ENCODE measurements around the gene DPYSL3.

Gene DPYSL3

DNA sequence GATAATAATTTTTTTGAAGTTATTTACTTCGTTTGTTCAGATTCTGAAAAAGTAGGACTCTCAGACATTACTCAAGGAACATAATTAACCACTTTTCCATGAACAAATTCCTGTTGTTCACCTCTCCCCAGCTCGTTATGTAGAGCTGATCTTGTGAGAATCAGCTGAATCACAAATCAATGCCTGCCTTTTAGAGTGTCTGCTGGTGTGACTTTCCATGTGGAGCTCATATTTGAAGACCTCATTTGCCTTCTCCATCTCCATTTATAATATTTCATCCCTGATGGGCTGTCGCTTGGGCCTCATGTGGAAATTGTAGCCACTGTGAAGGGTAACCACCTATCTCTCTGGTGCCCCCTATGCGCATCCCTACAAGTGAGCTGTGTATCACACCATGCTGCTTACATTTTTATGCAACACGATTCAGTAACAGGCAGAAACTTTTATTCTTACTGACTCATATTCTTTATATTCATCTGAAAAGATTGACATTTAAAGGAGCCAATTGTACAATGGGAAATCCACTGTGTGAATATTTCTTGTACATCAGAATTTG, 163.8 kb downstream of the DPYSL3 start:
- Histone ChIP-seq H2AFZ (ENCODE audit: low read depth, low read length, severe bottlenecking) (no peak overlapping the region), H3K4me2 (ENCODE audit: low read depth, low read length, poor library complexity, severe bottlenecking) (no peak overlapping the region), H3K79me2 (ENCODE audit: insufficient read depth, low read length) (no peaks in the 10 kb centered on the region), H3K27me3 (ENCODE audit: low read length) (no peaks in the 10 kb centered on the region), H3K27ac (ENCODE audit: low read depth, low read length) (no peak overlapping the region), H4K20me1 (ENCODE audit: low read depth, low read length) (no peaks in the 10 kb centered on the region), H3K36me3 (ENCODE audit: low read length) (no peaks in the 10 kb centered on the region), H3F3A (ENCODE audit: insufficient read depth) (no peaks in the 10 kb centered on the region), H3K9me2 (replicated peaks; ENCODE audit: insufficient read depth, low read length) (no peaks in the 10 kb centered on the region), H3K9me3 (ENCODE audit: insufficient read depth, low read length) (no peaks in the 10 kb centered on the region), H3K9ac (ENCODE audit: low read length) (no peak overlapping the region), H3K4me3 (ENCODE audit: insufficient read depth, low read length, poor library complexity, severe bottlenecking) (no peak overlapping the region)
- TF ChIP-seq EZH2phosphoT487 (conservative IDR thresholded peaks at IDR 0.05; ENCODE audit: low read length) = no peak
- TF ChIP-seq, protein P1, sequence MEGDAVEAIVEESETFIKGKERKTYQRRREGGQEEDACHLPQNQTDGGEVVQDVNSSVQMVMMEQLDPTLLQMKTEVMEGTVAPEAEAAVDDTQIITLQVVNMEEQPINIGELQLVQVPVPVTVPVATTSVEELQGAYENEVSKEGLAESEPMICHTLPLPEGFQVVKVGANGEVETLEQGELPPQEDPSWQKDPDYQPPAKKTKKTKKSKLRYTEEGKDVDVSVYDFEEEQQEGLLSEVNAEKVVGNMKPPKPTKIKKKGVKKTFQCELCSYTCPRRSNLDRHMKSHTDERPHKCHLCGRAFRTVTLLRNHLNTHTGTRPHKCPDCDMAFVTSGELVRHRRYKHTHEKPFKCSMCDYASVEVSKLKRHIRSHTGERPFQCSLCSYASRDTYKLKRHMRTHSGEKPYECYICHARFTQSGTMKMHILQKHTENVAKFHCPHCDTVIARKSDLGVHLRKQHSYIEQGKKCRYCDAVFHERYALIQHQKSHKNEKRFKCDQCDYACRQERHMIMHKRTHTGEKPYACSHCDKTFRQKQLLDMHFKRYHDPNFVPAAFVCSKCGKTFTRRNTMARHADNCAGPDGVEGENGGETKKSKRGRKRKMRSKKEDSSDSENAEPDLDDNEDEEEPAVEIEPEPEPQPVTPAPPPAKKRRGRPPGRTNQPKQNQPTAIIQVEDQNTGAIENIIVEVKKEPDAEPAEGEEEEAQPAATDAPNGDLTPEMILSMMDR (IDR thresholded peaks at IDR 0.05; ENCODE audit: insufficient read depth, low read length, poor library complexity, severe bottlenecking) = no peak

DNA sequence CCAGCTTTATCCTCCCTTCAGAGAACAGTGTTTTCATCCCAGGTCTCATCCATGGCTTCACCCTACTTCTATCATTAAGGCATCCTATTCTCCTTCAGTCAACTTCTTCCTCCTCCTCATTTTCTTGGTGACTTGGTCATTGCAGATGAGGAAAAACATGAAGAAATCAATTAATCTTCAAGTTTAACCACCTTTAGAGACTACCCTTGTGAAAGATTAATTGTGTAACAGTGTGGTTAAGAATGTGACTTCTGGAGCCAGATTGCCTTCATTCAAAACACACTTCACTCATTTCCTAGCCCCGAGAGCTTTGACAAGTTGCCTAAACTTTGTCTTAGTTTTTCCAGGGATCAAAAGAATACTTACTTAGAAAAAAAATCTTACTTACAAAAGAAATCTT, 165.0 kb downstream of the DPYSL3 start:
- Histone ChIP-seq H3K9me3 (ENCODE audit: insufficient read depth, low read length) (no peaks in the 10 kb centered on the region), H2AFZ (ENCODE audit: low read depth, low read length, severe bottlenecking) (no peak overlapping the region), H3K79me2 (ENCODE audit: insufficient read depth, low read length) (no peaks in the 10 kb centered on the region)

GRCh38 chr5:147341345-147341744, 168.5 kb downstream of the DPYSL3 start:
- Histone ChIP-seq H4K20me1 (ENCODE audit: low read depth, low read length) (no peaks in the 10 kb centered on the region), H3F3A (ENCODE audit: insufficient read depth) (no peaks in the 10 kb centered on the region), H3K36me3 (ENCODE audit: low read length) (no peaks in the 10 kb centered on the region), H3K27ac (ENCODE audit: low read depth, low read length) (no peak overlapping the region), H3K79me2 (ENCODE audit: insufficient read depth, low read length) (no peaks in the 10 kb centered on the region), H3K4me2 (ENCODE audit: low read depth, low read length, poor library complexity, severe bottlenecking) (no peak overlapping the region), H3K9me2 (replicated peaks; ENCODE audit: insufficient read depth, low read length) (no peaks in the 10 kb centered on the region), H3K9ac (ENCODE audit: low read length) (no peak overlapping the region), H2AFZ (ENCODE audit: low read depth, low read length, severe bottlenecking) (no peak overlapping the region), H3K9me3 (ENCODE audit: insufficient read depth, low read length) (no peaks in the 10 kb centered on the region), H3K27me3 (ENCODE audit: low read length) (no peaks in the 10 kb centered on the region), H3K4me3 (ENCODE audit: insufficient read depth, low read length, poor library complexity, severe bottlenecking) (no peak overlapping the region)
- TF ChIP-seq EZH2phosphoT487 (conservative IDR thresholded peaks at IDR 0.05; ENCODE audit: low read length) = no peak
- TF ChIP-seq, protein P1 (IDR thresholded peaks at IDR 0.05; ENCODE audit: insufficient read depth, low read length, poor library complexity, severe bottlenecking) = no peak

More for the DNA sequence above, 165.0 kb downstream of the DPYSL3 start:
- no peak overlapping the region for H3K9ac ChIP-seq (ENCODE audit: low read length)
- H3K27ac ChIP-seq (ENCODE audit: low read depth, low read length) = no peak overlapping the region
- H3K4me3 ChIP-seq (ENCODE audit: insufficient read depth, low read length, poor library complexity, severe bottlenecking) = no peak overlapping the region
- no peak overlapping the region for H3K4me2 ChIP-seq (ENCODE audit: low read depth, low read length, poor library complexity, severe bottlenecking)
- no peaks in the 10 kb centered on the region for H3K27me3 ChIP-seq (ENCODE audit: low read length)
- H3K9me2 ChIP-seq (replicated peaks; ENCODE audit: insufficient read depth, low read length) = no peaks in the 10 kb centered on the region
- TF ChIP-seq, protein P1 (IDR thresholded peaks at IDR 0.05; ENCODE audit: insufficient read depth, low read length, poor library complexity, severe bottlenecking) = no peak
- no peak for TF ChIP-seq EZH2phosphoT487 (conservative IDR thresholded peaks at IDR 0.05; ENCODE audit: low read length)
- H3K36me3 ChIP-seq (ENCODE audit: low read length) = no peaks in the 10 kb centered on the region
- H4K20me1 ChIP-seq (ENCODE audit: low read depth, low read length) = no peaks in the 10 kb centered on the region
- no peaks in the 10 kb centered on the region for H3F3A ChIP-seq (ENCODE audit: insufficient read depth)

Measured in SU-DHL-6 (cell line).